ENCODE measurements around the gene KRTAP3-1. TPM values are rescaled to one million over a fixed set of nuclear protein-coding genes. Genes with fewer than 3 reads are reported as not detected.

The KRTAP3-1 gene
- total and polyA plus RNA-seq, 2 donors (not counting 3 experiments of a cell fraction or from before 2014, with no cell fraction given), result not detected

GRCh38 chr17:41052566-41052965, 43.6 kb upstream of the KRTAP3-1 start:
- Histone ChIP-seq H4K20me1 (replicated peaks; ENCODE audit: control insufficient read depth, extremely low read depth, insufficient read depth, low read length) (no peaks in the 10 kb centered on the region), H3K27me3 (ENCODE audit: control insufficient read depth in 2 of 2, insufficient read depth in 2 of 2, low read length in 2 of 2) (peaks cover 3 to 5% of the 10 kb centered on the region in 2 experiments), H2AFZ (ENCODE audit: low read depth, low read length) (no peak overlapping the region), H3K9ac (replicated peaks; ENCODE audit: extremely low read depth, insufficient read depth, low read length) (no peak overlapping the region), H3K4me1 (ENCODE audit: control insufficient read depth, extremely low read depth, insufficient read depth, low read length) (no peaks in the 10 kb centered on the region), H3K27ac (ENCODE audit: insufficient read depth, low read depth, low read length) (no peak overlapping the region), H3K4me2 (ENCODE audit: insufficient read depth, low read length) (no peak overlapping the region), H3K4me3 (replicated peaks in 1 of 3; ENCODE audit: insufficient read depth in 1 of 3, low read depth in 1 of 3, low read length in 3 of 3) (no peak overlapping the region), H3K79me2 (ENCODE audit: control insufficient read depth, insufficient read depth, low read length) (no peaks in the 10 kb centered on the region), H3K9me3 (replicated peaks; ENCODE audit: control insufficient read depth, insufficient read depth, low read length) (no peaks in the 10 kb centered on the region), H3K36me3 (ENCODE audit: control insufficient read depth in 2 of 2, extremely low read depth in 1 of 2, insufficient read depth in 2 of 2, low read length in 2 of 2) (no peaks in the 10 kb centered on the region), H3K9me1 (replicated peaks; ENCODE audit: control insufficient read depth, extremely low read depth, insufficient read depth, low read length) (no peaks in the 10 kb centered on the region)
- TF ChIP-seq GATA2 (IDR thresholded peaks at IDR 0.05; ENCODE audit: insufficient read depth, insufficient read length, low read depth, low read length) (no peak), CTCF (IDR thresholded peaks at IDR 0.05; ENCODE audit: extremely low read depth in 1 of 2, insufficient read depth in 1 of 2, low read depth in 1 of 2, low read length in 2 of 2) (no peak), JUN (IDR thresholded peaks at IDR 0.05; ENCODE audit: borderline replicate concordance, insufficient read depth, insufficient read length, low read depth) (no peak), POLR2A (IDR thresholded peaks at IDR 0.05; ENCODE audit: low read depth, low read length) (no peak), MYC (IDR thresholded peaks at IDR 0.05; ENCODE audit: low read depth, low read length) (no peak), POLR2AphosphoS5 (IDR thresholded peaks at IDR 0.05; ENCODE audit: insufficient read depth, low read depth, low read length) (no peak), EZH2 (IDR thresholded peaks at IDR 0.05; ENCODE audit: borderline replicate concordance, low read depth, low read length, severe bottlenecking) (no peak), FOS (IDR thresholded peaks at IDR 0.05; ENCODE audit: borderline replicate concordance, insufficient read depth, low read length) (no peak), MAX (IDR thresholded peaks at IDR 0.05; ENCODE audit: insufficient read depth, insufficient read length) (no peak)
- DNase-seq (ENCODE audit: low read depth, low spot score) (no peak), FAIRE-seq (no peak)
- CTCF ChIA-PET, result interaction anchor here (1.2 kb wide), 1 partner anchor 497 kb away, joined by 3 read pairs; no protein-coding TSS in a partner anchor
- intact Hi-C loops (cut with micrococcal nuclease), result no loop called here
- POLR2A ChIA-PET, result no interaction called here
- BruUV-seq (replicated peaks), result no TSS peak
- dilution Hi-C loops (cut with MboI; ENCODE audit: extremely low pct_ligation_motif_present, low sequenced_read_pairs), result no loop called here
